Stomach smooth muscle (tissue), 2 donors: Measurements from ENCODE around the gene ELMO3.
A peak's percentile ranks its signal among the peaks of the same experiment; 100 is the strongest.

ENCODE experiments used
- H3K27ac ChIP-seq: one replicate; pipeline ENCODE4 v1.7.0; 2013; ENCODE audit warnings: mild to moderate bottlenecking, low read length, inconsistent platforms
- H3K27me3 ChIP-seq, 2 donors: one replicate each; pipeline ENCODE4 v1.7.0; 2013; ENCODE audit warnings: low read length in 2 of 2; ENCODE audit not compliant: insufficient read depth in 2 of 2, control insufficient read depth in 1 of 2
- H3K36me3 ChIP-seq, 2 donors: one replicate each; pipeline ENCODE4 v1.7.0; 2013; ENCODE audit warnings: low read length in 2 of 2; ENCODE audit not compliant: control insufficient read depth in 2 of 2, insufficient read depth in 2 of 2
- H3K4me1 ChIP-seq: one replicate; pipeline ENCODE4 v1.7.0; 2013; ENCODE audit warnings: low read length; ENCODE audit not compliant: control insufficient read depth, insufficient read depth
- H3K4me3 ChIP-seq, 2 donors: one replicate each; pipeline ENCODE4 v1.7.0; 2013; ENCODE audit warnings: low read length in 2 of 2
- H3K9ac ChIP-seq, 2 donors: one replicate each; pipeline ENCODE4 v1.7.0; 2013; ENCODE audit warnings: low read length in 2 of 2, mild to moderate bottlenecking in 1 of 2
- H3K9me3 ChIP-seq, 2 donors: one replicate each; pipeline ENCODE4 v1.7.0; 2013; ENCODE audit warnings: low read length in 2 of 2; ENCODE audit not compliant: control insufficient read depth in 2 of 2
- donor health status: healthy.
- donor health status: Pancreatic carcinoma.

ELMO3 gene

GRCh38 chr16:67183627-67184452 is 15.1 kb upstream of the ELMO3 start, which contains the start of gene MATCAP1:
MATCAP1 (minus strand) TSS chr16:67183963; CDS start chr16:67180610, 3,353 bp downstream.
- Histone ChIP-seq H3K9me3 (no peaks in the 10 kb centered on the region), H3K36me3 (no peaks in the 10 kb centered on the region), H3K4me3 (peak within 1 kb of the TSS; percentile 75 to 86), H3K4me1 (peaks cover 41% of the 10 kb centered on the region), H3K27ac (peak within 1 kb of the TSS; percentile 92), H3K9ac (peak within 1 kb of the TSS; percentile 79 to 94), H3K27me3 (no peaks in the 10 kb centered on the region)

GRCh38 chr16:67184453-67184994 is 14.4 kb upstream of the ELMO3 start:
- Histone ChIP-seq H3K9ac (peak overlapping the region in 1 of 2 donors; percentile 79), H3K4me1 (peaks cover 40% of the 10 kb centered on the region), H3K4me3 (peak overlapping the region; percentile 75 to 86), H3K27me3 (no peaks in the 10 kb centered on the region), H3K36me3 (no peaks in the 10 kb centered on the region), H3K9me3 (no peaks in the 10 kb centered on the region), H3K27ac (peak overlapping the region; percentile 92)

- H3K27me3 ChIP-seq, result no peaks in the 10 kb centered on the region
- no peak overlapping the region for H3K27ac ChIP-seq
- H3K9me3 ChIP-seq, result no peaks in the 10 kb centered on the region
- H3K4me3 ChIP-seq, result peak overlapping the region; percentile 7 to 86
- no peaks in the 10 kb centered on the region for H3K36me3 ChIP-seq
- H3K9ac ChIP-seq, result peak overlapping the region in 1 of 2 donors; percentile 47
- peaks cover 40% of the 10 kb centered on the region for H3K4me1 ChIP-seq
These were observed 13.8 kb upstream of the ELMO3 start for GRCh38 chr16:67184995-67185650.

- Histone ChIP-seq H3K27ac (no peak overlapping the region), H3K9me3 (no peaks in the 10 kb centered on the region), H3K9ac (peak overlapping the region in 1 of 2 donors; percentile 47), H3K4me1 (peaks cover 40% of the 10 kb centered on the region), H3K27me3 (no peaks in the 10 kb centered on the region), H3K4me3 (peak overlapping the region; percentile 2 to 86), H3K36me3 (no peaks in the 10 kb centered on the region)
These were observed 13.2 kb upstream of the ELMO3 start for GRCh38 chr16:67185651-67186134.

- H3K27ac ChIP-seq, result no peak overlapping the region
- H3K4me1 ChIP-seq, result peaks cover 35% of the 10 kb centered on the region
- H3K27me3 ChIP-seq, result no peaks in the 10 kb centered on the region
- no peak overlapping the region for H3K4me3 ChIP-seq
- no peaks in the 10 kb centered on the region for H3K36me3 ChIP-seq
- no peaks in the 10 kb centered on the region for H3K9me3 ChIP-seq
- no peak overlapping the region for H3K9ac ChIP-seq
These were observed 12.4 kb upstream of the ELMO3 start for GRCh38 chr16:67186550-67186950.

- H3K4me1 ChIP-seq, result peaks cover 38% of the 10 kb centered on the region
- no peak overlapping the region for H3K4me3 ChIP-seq
- H3K9me3 ChIP-seq, result no peaks in the 10 kb centered on the region
These were observed 11.6 kb upstream of the ELMO3 start for GRCh38 chr16:67187175-67187890.

GRCh38 chr16:67188323-67188722 is 10.6 kb upstream of the ELMO3 start:
- H3K9ac ChIP-seq, result no peak overlapping the region
- no peaks in the 10 kb centered on the region for H3K9me3 ChIP-seq
- H3K4me1 ChIP-seq, result peaks cover 38% of the 10 kb centered on the region
- H3K36me3 ChIP-seq, result peaks cover 0 to under 1% of the 10 kb centered on the region in 2 donors
- no peak overlapping the region for H3K27ac ChIP-seq
- H3K4me3 ChIP-seq, result no peak overlapping the region
- H3K27me3 ChIP-seq, result no peaks in the 10 kb centered on the region

More at GRCh38 chr16:67187175-67187890, 11.6 kb upstream of the ELMO3 start:
- no peak overlapping the region for H3K27ac ChIP-seq
- H3K36me3 ChIP-seq, result no peaks in the 10 kb centered on the region
- no peaks in the 10 kb centered on the region for H3K27me3 ChIP-seq
- H3K9ac ChIP-seq, result no peak overlapping the region

GRCh38 chr16:67188798-67189197 is 10.1 kb upstream of the ELMO3 start:
- H3K4me3 ChIP-seq, result no peak overlapping the region
- H3K36me3 ChIP-seq, result peaks cover 0 to 5% of the 10 kb centered on the region in 2 donors
- no peak overlapping the region for H3K9ac ChIP-seq
- no peaks in the 10 kb centered on the region for H3K27me3 ChIP-seq
- H3K4me1 ChIP-seq, result peaks cover 42% of the 10 kb centered on the region
- no peaks in the 10 kb centered on the region for H3K9me3 ChIP-seq
- H3K27ac ChIP-seq, result no peak overlapping the region

- Histone ChIP-seq H3K27ac (no peak within 1 kb of the TSS), H3K36me3 (peaks cover 7 to 15% of the 10 kb centered on the region in 2 donors), H3K4me3 (no peak within 1 kb of the TSS), H3K27me3 (no peaks in the 10 kb centered on the region), H3K9me3 (no peaks in the 10 kb centered on the region), H3K9ac (peak within 1 kb of the TSS in 1 of 2 donors; percentile 21), H3K4me1 (peaks cover 37% of the 10 kb centered on the region)
These were observed 8.9 kb upstream of the ELMO3 start, which contains the start of gene EXOC3L1 for GRCh38 chr16:67190041-67190440. EXOC3L1 (minus strand) TSS chr16:67190136; CDS start chr16:67189676, 460 bp downstream.
